GM12891 (cell line): ENCODE results near the gene TRPV2.

Source experiments
- PAX5 ChIP-seq: IDR thresholded peaks from 2 replicates; pipeline ENCODE4 v1.6.1; 2011; ENCODE audit warnings: low read length, moderate library complexity, mild to moderate bottlenecking; ENCODE audit not compliant: insufficient read depth, severe bottlenecking
- POLR2A ChIP-seq: IDR thresholded peaks from 2 replicates; pipeline ENCODE4 v1.6.1; 2011; ENCODE audit warnings: low read depth, low read length, control low read depth
- POLR2AphosphoS5 ChIP-seq: IDR thresholded peaks from 2 replicates; pipeline ENCODE4 v1.6.1; 2011; ENCODE audit warnings: low read depth, low read length, control low read depth
- POU2F2 ChIP-seq: IDR thresholded peaks from 2 replicates; pipeline ENCODE4 v1.6.1; 2011; ENCODE audit warnings: low read depth, mild to moderate bottlenecking, control low read depth, low read length, moderate library complexity
- TAF1 ChIP-seq: IDR thresholded peaks from 2 replicates; pipeline ENCODE4 v1.6.1; 2011; ENCODE audit warnings: low read depth, low read length, control low read depth

DNA sequence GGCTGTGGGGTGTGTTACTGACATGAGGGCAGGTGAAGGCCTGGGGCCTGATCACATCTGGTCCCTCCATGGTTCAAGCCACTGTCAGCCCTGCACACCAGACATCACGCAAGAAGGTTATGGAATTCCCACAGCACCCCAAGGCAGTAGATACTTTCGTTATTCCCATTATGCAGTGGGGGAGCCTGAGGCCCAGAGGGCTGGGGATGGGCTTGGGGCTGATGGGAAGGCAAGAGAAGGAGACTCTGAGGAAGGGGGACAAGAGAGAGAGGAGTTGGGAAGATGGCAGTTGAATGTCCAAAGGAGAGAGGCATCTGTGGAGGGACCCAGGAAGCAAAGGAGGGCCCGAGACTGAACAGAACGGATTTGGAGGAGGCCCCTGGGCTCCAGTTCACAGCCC is 34.7 kb downstream of the TRPV2 start:
- TF ChIP-seq POLR2AphosphoS5 (no peak), POLR2A (no peak), TAF1 (no peak), PAX5 (no peak), POU2F2 (no peak)
